Measurements from ENCODE around the gene OSBPL6. TPM values are rescaled to one million over a fixed set of nuclear protein-coding genes. Genes with fewer than 3 reads are reported as not detected.

The OSBPL6 gene
- polyA plus RNA-seq, 1 donor (not counting 4 experiments of a cell fraction or from before 2014, with no cell fraction given), result 11.6 TPM

GRCh38 chr2:178188466-178188865, 5.8 kb upstream of the OSBPL6 start:
- dilution Hi-C loops (cut with MboI; ENCODE audit: extremely low pct_ligation_motif_present, low sequenced_read_pairs), result no loop called here
- Histone ChIP-seq H3K36me3 (ENCODE audit: control insufficient read depth in 2 of 2, extremely low read depth in 1 of 2, insufficient read depth in 2 of 2, low read length in 2 of 2) (no peaks in the 10 kb centered on the region), H2AFZ (ENCODE audit: control insufficient read depth, low read length) (no peak overlapping the region), H3K9ac (ENCODE audit: control insufficient read depth, extremely low read depth, insufficient read depth, low read length) (no peak overlapping the region), H3K4me3 (ENCODE audit: control insufficient read depth in 2 of 3, extremely low read depth in 1 of 3, insufficient read depth in 2 of 3, low read depth in 1 of 3, low read length in 3 of 3) (no peak overlapping the region), H4K20me1 (ENCODE audit: control insufficient read depth, extremely low read depth, insufficient read depth, low read length) (no peaks in the 10 kb centered on the region), H3K27me3 (ENCODE audit: control insufficient read depth, extremely low read depth, insufficient read depth, low read length) (no peaks in the 10 kb centered on the region), H3K4me2 (ENCODE audit: control insufficient read depth, extremely low read depth, insufficient read depth, low read depth, low read length) (no peak overlapping the region), H3K79me2 (ENCODE audit: control insufficient read depth, insufficient read depth, low read length) (no peaks in the 10 kb centered on the region), H3K9me1 (ENCODE audit: control insufficient read depth, extremely low read depth, insufficient read depth, low read length) (no peaks in the 10 kb centered on the region), H3K9me3 (ENCODE audit: control insufficient read depth, low read depth, low read length) (no peaks in the 10 kb centered on the region), H3K4me1 (ENCODE audit: control insufficient read depth, extremely low read depth, insufficient read depth, low read length) (peaks cover 3% of the 10 kb centered on the region), H3K27ac (ENCODE audit: control insufficient read depth, insufficient read depth, low read length) (no peak overlapping the region)
- TF ChIP-seq CTCF (optimal IDR thresholded peaks at IDR 0.05 in 1 of 3, IDR thresholded peaks at IDR 0.05 in 1 of 3, conservative IDR thresholded peaks at IDR 0.05 in 1 of 3; ENCODE audit: extremely low read depth in 1 of 3, insufficient read depth in 2 of 3, low read length in 3 of 3), result no peak
- TF ChIP-seq EZH2 (IDR thresholded peaks at IDR 0.05; ENCODE audit: low read length), result no peak
- DNase-seq (ENCODE audit: low read depth, low spot score) (no peak), FAIRE-seq (no peak)

DNA sequence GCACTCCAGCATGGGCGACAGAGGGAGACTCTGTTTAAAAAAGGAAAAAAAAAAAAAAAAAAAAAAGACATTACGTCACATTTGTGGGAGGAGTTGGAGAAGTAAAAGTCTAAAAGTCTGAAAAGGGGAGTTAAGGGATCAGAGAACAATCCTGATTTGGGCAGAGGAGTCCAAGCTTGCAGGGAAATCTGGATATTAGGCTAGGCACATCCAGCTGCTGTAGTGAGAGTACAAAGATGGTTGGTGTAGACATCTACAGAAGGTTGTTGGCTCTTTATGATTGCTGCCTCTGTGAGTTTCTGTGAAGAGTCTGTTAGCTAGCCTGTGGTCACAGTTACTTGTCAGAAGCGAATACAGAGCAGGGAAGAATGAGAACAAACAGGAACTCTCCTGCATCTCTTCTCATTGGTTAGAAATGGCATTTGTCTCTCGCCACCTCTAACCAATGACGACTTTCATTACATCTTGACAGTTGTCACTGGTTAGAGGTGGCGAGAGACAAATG, 3.3 kb upstream of the OSBPL6 start:
- peaks cover 6% of the 10 kb centered on the region for H3K4me1 ChIP-seq (ENCODE audit: control insufficient read depth, extremely low read depth, insufficient read depth, low read length)
- H3K4me3 ChIP-seq (ENCODE audit: control insufficient read depth in 2 of 3, extremely low read depth in 1 of 3, insufficient read depth in 2 of 3, low read depth in 1 of 3, low read length in 3 of 3), result no peak overlapping the region
- dilution Hi-C loops (cut with MboI; ENCODE audit: extremely low pct_ligation_motif_present, low sequenced_read_pairs), result no loop called here
- peaks cover 2% of the 10 kb centered on the region for H3K79me2 ChIP-seq (ENCODE audit: control insufficient read depth, insufficient read depth, low read length)
- no peak overlapping the region for H3K4me2 ChIP-seq (ENCODE audit: control insufficient read depth, extremely low read depth, insufficient read depth, low read depth, low read length)
- H3K27me3 ChIP-seq (ENCODE audit: control insufficient read depth, extremely low read depth, insufficient read depth, low read length), result no peaks in the 10 kb centered on the region
- DNase-seq (ENCODE audit: low read depth, low spot score) (no peak), FAIRE-seq (no peak)
- TF ChIP-seq EZH2 (IDR thresholded peaks at IDR 0.05; ENCODE audit: low read length), result no peak
- no peak for TF ChIP-seq CTCF (optimal IDR thresholded peaks at IDR 0.05 in 1 of 3, IDR thresholded peaks at IDR 0.05 in 1 of 3, conservative IDR thresholded peaks at IDR 0.05 in 1 of 3; ENCODE audit: extremely low read depth in 1 of 3, insufficient read depth in 2 of 3, low read length in 3 of 3)
- H3K9me1 ChIP-seq (ENCODE audit: control insufficient read depth, extremely low read depth, insufficient read depth, low read length), result no peaks in the 10 kb centered on the region
- H3K9me3 ChIP-seq (ENCODE audit: control insufficient read depth, low read depth, low read length), result no peaks in the 10 kb centered on the region
- H4K20me1 ChIP-seq (ENCODE audit: control insufficient read depth, extremely low read depth, insufficient read depth, low read length), result no peaks in the 10 kb centered on the region
- no peaks in the 10 kb centered on the region for H3K36me3 ChIP-seq (ENCODE audit: control insufficient read depth in 2 of 2, extremely low read depth in 1 of 2, insufficient read depth in 2 of 2, low read length in 2 of 2)
- H3K9ac ChIP-seq (ENCODE audit: control insufficient read depth, extremely low read depth, insufficient read depth, low read length), result no peak overlapping the region
- H2AFZ ChIP-seq (ENCODE audit: control insufficient read depth, low read length), result no peak overlapping the region
- H3K27ac ChIP-seq (ENCODE audit: control insufficient read depth, insufficient read depth, low read length), result no peak overlapping the region

All from keratinocyte (primary cell).